HEK293 (cell line): ENCODE data around the gene GYPC.

ENCODE experiments used
- CTCF ChIA-PET: fragments of 350-600 bp; formaldehyde crosslinking; extraction: SDS; loops from one replicate; lab custom pipeline; 2021; ENCODE audit warnings: antibody characterized with exemption; lab: Yijun Ruan, JAX
- POLR2A ChIA-PET: fragments of 300-600 bp; formaldehyde crosslinking; extraction: SDS; loops from one replicate; lab custom pipeline; 2020; ENCODE audit warnings: antibody characterized with exemption, inconsistent platforms; lab: Yijun Ruan, JAX
- H3K27ac ChIP-seq: fragments of 200-500 bp; sonication (Bioruptor generic); 2 replicates; pipeline ENCODE4 v1.5.1; 2014; ENCODE audit warnings: low read depth, low read length, control low read depth, inconsistent platforms; ENCODE audit errors: extremely low read depth
- H3K36me3 ChIP-seq, 2 experiments: fragments of 200-500 bp in 1 of 2; sonication (Bioruptor generic) in 1 of 2; 1 replicate in 1 of 2; 2 replicates in 1 of 2; pipeline ENCODE4 v1.5.1; 2014 to 2017; ENCODE audit warnings: inconsistent platforms in 2 of 2, low read length in 2 of 2; ENCODE audit not compliant: control insufficient read depth in 2 of 2, insufficient read depth in 1 of 2
- H3K4me1 ChIP-seq: fragments of 200-500 bp; sonication (Bioruptor generic); 2 replicates; pipeline ENCODE4 v1.5.1; 2014; ENCODE audit warnings: mild to moderate bottlenecking, low read length, inconsistent platforms; ENCODE audit not compliant: control insufficient read depth, insufficient read depth
- H3K4me3 ChIP-seq: 2 replicates; pipeline ENCODE4 v1.5.1; 2011; ENCODE audit warnings: low read depth, mild to moderate bottlenecking, control low read depth, low read length, moderate library complexity
- H3K9me3 ChIP-seq: fragments of 200-500 bp; sonication (Bioruptor generic); 2 replicates; pipeline ENCODE4 v1.5.1; 2014; ENCODE audit warnings: low read depth, low read length, inconsistent platforms; ENCODE audit not compliant: control insufficient read depth, insufficient read depth
- SALL2 ChIP-seq: fragments of 450-650 bp; formaldehyde crosslinking; IDR thresholded peaks from 2 replicates; pipeline ENCODE4 v1.5.0; 2017; ENCODE audit warnings: missing biosample characterization, mild to moderate bottlenecking, missing genetic modification characterization, borderline replicate concordance
- ZBTB1 ChIP-seq: fragments of 450-650 bp; formaldehyde crosslinking; IDR thresholded peaks from 2 replicates; pipeline ENCODE4 v1.5.1; 2016; ENCODE audit warnings: missing biosample characterization, missing genetic modification characterization
- ZBTB20 ChIP-seq: fragments of 450-650 bp; formaldehyde crosslinking; IDR thresholded peaks from 2 replicates; pipeline ENCODE4 v1.5.1; 2016; ENCODE audit warnings: missing biosample characterization, missing genetic modification characterization
- ZFP69B ChIP-seq: fragments of 450-650 bp; formaldehyde crosslinking; IDR thresholded peaks from 2 replicates; pipeline ENCODE4 v1.5.1; 2016; ENCODE audit warnings: missing biosample characterization, missing genetic modification characterization
- ZNF138 ChIP-seq: fragments of 450-650 bp; formaldehyde crosslinking; IDR thresholded peaks from 2 replicates; pipeline ENCODE4 v1.5.1; 2016; ENCODE audit warnings: missing biosample characterization, missing genetic modification characterization, borderline replicate concordance
- ZNF157 ChIP-seq: fragments of 450-650 bp; formaldehyde crosslinking; IDR thresholded peaks from 2 replicates; pipeline ENCODE4 v1.5.1; 2016; ENCODE audit warnings: missing biosample characterization, missing genetic modification characterization
- ZNF16 ChIP-seq: fragments of 450-650 bp; formaldehyde crosslinking; IDR thresholded peaks from 2 replicates; pipeline ENCODE4 v1.5.1; 2016; ENCODE audit warnings: low read depth, missing biosample characterization, missing genetic modification characterization
- ZNF175 ChIP-seq: fragments of 450-650 bp; formaldehyde crosslinking; IDR thresholded peaks from 2 replicates; pipeline ENCODE4 v1.5.1; 2016; ENCODE audit warnings: missing biosample characterization, missing genetic modification characterization
- ZNF184 ChIP-seq: fragments of 450-650 bp; IDR thresholded peaks from 2 replicates; pipeline ENCODE4 v1.5.1; 2018; ENCODE audit warnings: missing biosample characterization, mild to moderate bottlenecking, missing genetic modification characterization
- ZNF473 ChIP-seq: fragments of 450-650 bp; formaldehyde crosslinking; IDR thresholded peaks from 2 replicates; pipeline ENCODE4 v1.5.1; 2017; ENCODE audit warnings: missing biosample characterization, missing genetic modification characterization
- ZNF501 ChIP-seq: fragments of 450-650 bp; formaldehyde crosslinking; IDR thresholded peaks from 2 replicates; pipeline ENCODE4 v1.5.1; 2016; ENCODE audit warnings: missing biosample characterization, missing genetic modification characterization
- ZNF544 ChIP-seq: fragments of 450-650 bp; formaldehyde crosslinking; IDR thresholded peaks from 2 replicates; pipeline ENCODE4 v1.5.0; 2017; ENCODE audit warnings: missing biosample characterization, missing genetic modification characterization
- ZNF549 ChIP-seq: fragments of 450-650 bp; IDR thresholded peaks from 2 replicates; pipeline ENCODE4 v1.5.1; 2018; ENCODE audit warnings: missing biosample characterization, missing genetic modification characterization, mild to moderate bottlenecking, inconsistent platforms, moderate library complexity
- ZSCAN16 ChIP-seq: fragments of 450-650 bp; formaldehyde crosslinking; IDR thresholded peaks from 2 replicates; pipeline ENCODE4 v1.5.1; 2016; ENCODE audit warnings: missing biosample characterization, missing genetic modification characterization
- TF ChIP-seq, protein P1 (sequence below): fragments of 450-650 bp; formaldehyde crosslinking; IDR thresholded peaks from 2 replicates; pipeline ENCODE4 v1.5.1; 2016; ENCODE audit warnings: missing biosample characterization, missing genetic modification characterization
- TF ChIP-seq, protein P2 (sequence below): fragments of 450-650 bp; formaldehyde crosslinking; IDR thresholded peaks from 2 replicates; pipeline ENCODE4 v1.5.1; 2016; ENCODE audit warnings: missing biosample characterization, missing genetic modification characterization
- TF ChIP-seq, protein P3 (sequence below): fragments of 450-650 bp; formaldehyde crosslinking; conservative IDR thresholded peaks from 2 replicates; pipeline ENCODE4 v1.5.1; 2016; ENCODE audit warnings: low read depth, missing biosample characterization, missing genetic modification characterization

The GYPC gene

DNA sequence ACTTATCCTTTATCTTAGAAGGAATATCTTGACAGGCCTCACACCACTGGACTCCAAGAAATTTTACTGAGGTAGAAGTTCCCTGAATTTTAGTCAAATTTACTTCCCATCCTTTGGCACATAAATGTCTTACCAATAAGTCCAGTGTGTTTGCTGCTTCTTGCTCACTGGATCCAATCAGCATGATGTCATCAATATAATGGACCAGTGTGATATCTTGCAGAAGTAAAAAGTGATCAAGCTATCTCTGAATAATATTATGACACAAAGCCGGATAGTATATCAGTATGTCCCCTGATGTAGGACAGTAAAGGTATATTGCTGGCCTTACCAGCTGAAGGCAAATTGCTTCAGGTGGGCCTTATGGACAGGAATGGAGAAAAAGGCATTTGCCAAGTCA lies 6.9 kb upstream of the GYPC start:
- ChIA-PET CTCF (no interaction called here), POLR2A (no interaction called here)
- Histone ChIP-seq H3K4me1 (no peaks in the 10 kb centered on the region), H3K4me3 (no peak overlapping the region), H3K9me3 (no peaks in the 10 kb centered on the region), H3K27ac (no peak overlapping the region), H3K36me3 (no peaks in the 10 kb centered on the region)
- peak; percentile 88 for TF ChIP-seq ZNF157 (tag by site-specific recombination)
- no peak for TF ChIP-seq ZFP69B (tag by site-specific recombination)

DNA sequence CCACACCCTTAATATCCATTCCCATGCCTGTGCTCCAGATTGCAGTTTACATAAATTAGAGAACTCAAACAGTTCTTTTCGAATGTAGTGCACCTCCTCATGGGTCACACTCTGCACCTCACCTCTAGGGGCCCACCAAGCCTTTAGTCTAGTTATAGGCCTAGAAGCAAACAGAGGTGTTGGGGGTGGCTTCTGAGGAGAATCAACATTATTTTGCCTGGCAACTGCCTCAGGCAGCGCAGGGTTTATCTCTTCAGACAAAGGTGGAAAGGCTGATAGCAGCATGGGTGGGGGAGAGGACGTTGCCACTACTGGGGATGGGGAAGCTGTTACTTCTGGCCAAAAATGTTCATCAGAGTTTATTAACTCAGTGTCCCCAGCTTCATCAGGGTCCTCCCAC lies 5.0 kb upstream of the GYPC start:
- Histone ChIP-seq H3K4me1 (no peaks in the 10 kb centered on the region), H3K27ac (no peak overlapping the region), H3K4me3 (no peak overlapping the region), H3K9me3 (no peaks in the 10 kb centered on the region), H3K36me3 (no peaks in the 10 kb centered on the region)
- TF ChIP-seq, protein P1, sequence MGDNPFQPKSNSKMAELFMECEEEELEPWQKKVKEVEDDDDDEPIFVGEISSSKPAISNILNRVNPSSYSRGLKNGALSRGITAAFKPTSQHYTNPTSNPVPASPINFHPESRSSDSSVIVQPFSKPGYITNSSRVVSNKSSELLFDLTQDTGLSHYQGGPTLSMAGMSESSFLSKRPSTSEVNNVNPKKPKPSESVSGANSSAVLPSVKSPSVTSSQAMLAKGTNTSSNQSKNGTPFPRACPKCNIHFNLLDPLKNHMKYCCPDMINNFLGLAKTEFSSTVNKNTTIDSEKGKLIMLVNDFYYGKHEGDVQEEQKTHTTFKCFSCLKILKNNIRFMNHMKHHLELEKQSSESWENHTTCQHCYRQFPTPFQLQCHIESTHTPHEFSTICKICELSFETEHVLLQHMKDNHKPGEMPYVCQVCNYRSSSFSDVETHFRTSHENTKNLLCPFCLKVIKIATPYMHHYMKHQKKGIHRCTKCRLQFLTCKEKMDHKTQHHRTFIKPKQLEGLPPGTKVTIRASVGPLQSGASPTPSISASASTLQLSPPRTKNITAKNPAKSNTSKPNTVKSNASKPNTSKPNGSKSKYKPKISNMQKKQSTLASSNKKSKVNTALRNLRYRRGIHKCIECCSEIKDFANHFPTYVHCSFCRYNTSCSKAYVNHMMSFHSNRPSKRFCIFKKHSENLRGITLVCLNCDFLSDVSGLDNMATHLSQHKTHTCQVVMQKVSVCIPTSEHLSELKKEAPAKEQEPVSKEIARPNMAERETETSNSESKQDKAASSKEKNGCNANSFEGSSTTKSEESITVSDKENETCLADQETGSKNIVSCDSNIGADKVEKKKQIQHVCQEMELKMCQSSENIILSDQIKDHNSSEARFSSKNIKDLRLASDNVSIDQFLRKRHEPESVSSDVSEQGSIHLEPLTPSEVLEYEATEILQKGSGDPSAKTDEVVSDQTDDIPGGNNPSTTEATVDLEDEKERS (tag by site-specific recombination), result no peak
- TF ChIP-seq ZNF184 (tag by site-specific recombination) (no peak), SALL2 (no peak), ZNF549 (tag by site-specific recombination) (no peak), ZNF175 (tag by site-specific recombination) (no peak), ZBTB1 (no peak), ZNF473 (no peak), ZNF501 (tag by site-specific recombination) (no peak), ZBTB20 (tag by site-specific recombination) (no peak), ZSCAN16 (no peak), ZNF544 (tag by site-specific recombination) (no peak), ZNF138 (tag by site-specific recombination) (no peak), ZNF16 (no peak)
- TF ChIP-seq, protein P2, sequence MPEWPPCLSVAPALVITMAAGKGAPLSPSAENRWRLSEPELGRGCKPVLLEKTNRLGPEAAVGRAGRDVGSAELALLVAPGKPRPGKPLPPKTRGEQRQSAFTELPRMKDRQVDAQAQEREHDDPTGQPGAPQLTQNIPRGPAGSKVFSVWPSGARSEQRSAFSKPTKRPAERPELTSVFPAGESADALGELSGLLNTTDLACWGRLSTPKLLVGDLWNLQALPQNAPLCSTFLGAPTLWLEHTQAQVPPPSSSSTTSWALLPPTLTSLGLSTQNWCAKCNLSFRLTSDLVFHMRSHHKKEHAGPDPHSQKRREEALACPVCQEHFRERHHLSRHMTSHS (tag by site-specific recombination), result no peak
- TF ChIP-seq, protein P3, sequence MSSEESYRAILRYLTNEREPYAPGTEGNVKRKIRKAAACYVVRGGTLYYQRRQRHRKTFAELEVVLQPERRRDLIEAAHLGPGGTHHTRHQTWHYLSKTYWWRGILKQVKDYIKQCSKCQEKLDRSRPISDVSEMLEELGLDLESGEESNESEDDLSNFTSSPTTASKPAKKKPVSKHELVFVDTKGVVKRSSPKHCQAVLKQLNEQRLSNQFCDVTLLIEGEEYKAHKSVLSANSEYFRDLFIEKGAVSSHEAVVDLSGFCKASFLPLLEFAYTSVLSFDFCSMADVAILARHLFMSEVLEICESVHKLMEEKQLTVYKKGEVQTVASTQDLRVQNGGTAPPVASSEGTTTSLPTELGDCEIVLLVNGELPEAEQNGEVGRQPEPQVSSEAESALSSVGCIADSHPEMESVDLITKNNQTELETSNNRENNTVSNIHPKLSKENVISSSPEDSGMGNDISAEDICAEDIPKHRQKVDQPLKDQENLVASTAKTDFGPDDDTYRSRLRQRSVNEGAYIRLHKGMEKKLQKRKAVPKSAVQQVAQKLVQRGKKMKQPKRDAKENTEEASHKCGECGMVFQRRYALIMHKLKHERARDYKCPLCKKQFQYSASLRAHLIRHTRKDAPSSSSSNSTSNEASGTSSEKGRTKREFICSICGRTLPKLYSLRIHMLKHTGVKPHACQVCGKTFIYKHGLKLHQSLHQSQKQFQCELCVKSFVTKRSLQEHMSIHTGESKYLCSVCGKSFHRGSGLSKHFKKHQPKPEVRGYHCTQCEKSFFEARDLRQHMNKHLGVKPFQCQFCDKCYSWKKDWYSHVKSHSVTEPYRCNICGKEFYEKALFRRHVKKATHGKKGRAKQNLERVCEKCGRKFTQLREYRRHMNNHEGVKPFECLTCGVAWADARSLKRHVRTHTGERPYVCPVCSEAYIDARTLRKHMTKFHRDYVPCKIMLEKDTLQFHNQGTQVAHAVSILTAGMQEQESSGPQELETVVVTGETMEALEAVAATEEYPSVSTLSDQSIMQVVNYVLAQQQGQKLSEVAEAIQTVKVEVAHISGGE (tag by site-specific recombination), result no peak
- ChIA-PET POLR2A (no interaction called here), CTCF (no interaction called here)
